WTC11 (cell line): ENCODE data around the gene RGS7. TPM values are rescaled to one million over a fixed set of nuclear protein-coding genes. Genes with fewer than 3 reads are reported as not detected.

ENCODE experiments used
- ATAC-seq: fragments of 200-7000 bp; cut with Tn5 transposase; 2 replicates; pipeline ENCODE4 v1.10.0; 2021; ENCODE audit warnings: mild to moderate bottlenecking, moderate library complexity
- CTCF ChIA-PET: fragments of 300-600 bp; sonication (Branson Sonifier 250); formaldehyde crosslinking; loops from one replicate; lab custom pipeline; 2021; ENCODE audit warnings: antibody characterized with exemption; lab: Charles Lee
- POLR2A ChIA-PET: fragments of 350-600 bp; sonication (Branson Sonifier 250); formaldehyde crosslinking; loops from one replicate; lab custom pipeline; 2021; ENCODE audit warnings: antibody characterized with exemption; lab: Charles Lee
- DNase-seq: peaks from one replicate; pipeline ENCODE4 v3.0.0; 2021; ENCODE audit warnings: low spot score
- H3K27ac Mint-ChIP-seq: 2 replicates; pipeline ENCODE4 v1.8.0; 2021; ENCODE audit warnings: mixed read lengths
- H3K27me3 Mint-ChIP-seq: 2 replicates; pipeline ENCODE4 v1.8.0; 2021; ENCODE audit warnings: low read depth, mild to moderate bottlenecking, moderate library complexity, mixed read lengths
- H3K36me3 Mint-ChIP-seq: 2 replicates; pipeline ENCODE4 v1.8.0; 2021; ENCODE audit warnings: mixed read lengths
- H3K4me1 Mint-ChIP-seq: 2 replicates; pipeline ENCODE4 v1.8.0; 2022; ENCODE audit warnings: mixed read lengths
- H3K4me3 Mint-ChIP-seq: 2 replicates; pipeline ENCODE4 v1.8.0; 2021; ENCODE audit warnings: mild to moderate bottlenecking, moderate library complexity, mixed read lengths
- H3K9me3 Mint-ChIP-seq: 2 replicates; pipeline ENCODE4 v1.8.0; 2021; ENCODE audit warnings: mixed read lengths
- AFF4 ChIP-seq: sonication (generic); formaldehyde crosslinking; IDR thresholded peaks from 2 replicates; pipeline ENCODE4 v1.8.1; 2023; ENCODE audit warnings: mild to moderate bottlenecking, missing genetic modification reagents, borderline replicate concordance
- AR ChIP-seq: fragments of 250-450 bp; sonication (Bioruptor Pico); IDR thresholded peaks from 2 replicates; pipeline ENCODE4 v1.9.0; 2021; ENCODE audit warnings: mild to moderate bottlenecking
- ATF1 ChIP-seq: sonication (generic); formaldehyde crosslinking; IDR thresholded peaks from 2 replicates; pipeline ENCODE4 v1.8.1; 2023; ENCODE audit warnings: mild to moderate bottlenecking, moderate library complexity, missing genetic modification reagents
- ATF6 ChIP-seq: sonication (generic); formaldehyde crosslinking; IDR thresholded peaks from 2 replicates; pipeline ENCODE4 v1.8.1; 2023; ENCODE audit warnings: mild to moderate bottlenecking, missing genetic modification reagents
- CTCF ChIP-seq: fragments of 200-600 bp; IDR thresholded peaks from 2 replicates; pipeline ENCODE4 v1.8.0; 2022; ENCODE audit warnings: antibody characterized with exemption
- EMX1 ChIP-seq: fragments of 250-450 bp; sonication (Bioruptor Pico); IDR thresholded peaks from 2 replicates; pipeline ENCODE4 v1.8.0; 2021; ENCODE audit warnings: mild to moderate bottlenecking
- ERG ChIP-seq: fragments of 250-450 bp; sonication (Bioruptor Pico); IDR thresholded peaks from 2 replicates; pipeline ENCODE4 v1.8.0; 2021; ENCODE audit warnings: mild to moderate bottlenecking
- FOXP1 ChIP-seq: sonication (generic); formaldehyde crosslinking; IDR thresholded peaks from 2 replicates; pipeline ENCODE4 v1.8.0; 2022; ENCODE audit warnings: missing genetic modification reagents, mild to moderate bottlenecking, moderate library complexity, borderline replicate concordance
- IRF1 ChIP-seq: sonication (generic); formaldehyde crosslinking; IDR thresholded peaks from 2 replicates; pipeline ENCODE4 v1.8.0; 2023; ENCODE audit warnings: missing genetic modification reagents
- NFYB ChIP-seq: sonication (generic); formaldehyde crosslinking; conservative IDR thresholded peaks from 2 replicates; pipeline ENCODE4 v1.8.0; 2022; ENCODE audit warnings: low read depth, missing genetic modification reagents
- NR1H2 ChIP-seq: sonication (generic); formaldehyde crosslinking; IDR thresholded peaks from 2 replicates; pipeline ENCODE4 v1.9.0; 2021; ENCODE audit warnings: mild to moderate bottlenecking, moderate library complexity, missing genetic modification reagents
- TP53 ChIP-seq: sonication (generic); formaldehyde crosslinking; IDR thresholded peaks from 2 replicates; pipeline ENCODE4 v1.8.1; 2023; ENCODE audit warnings: mild to moderate bottlenecking, missing genetic modification reagents
- USF2 ChIP-seq: sonication (generic); formaldehyde crosslinking; IDR thresholded peaks from 2 replicates; pipeline ENCODE4 v1.8.1; 2023; ENCODE audit warnings: mild to moderate bottlenecking, missing genetic modification reagents, moderate library complexity
- ZNF263 ChIP-seq: sonication (generic); formaldehyde crosslinking; IDR thresholded peaks from 2 replicates; pipeline ENCODE4 v1.8.1; 2022; ENCODE audit warnings: low read depth, mild to moderate bottlenecking, moderate library complexity, missing genetic modification reagents
- total RNA-seq: library from RNA; stranded (reverse); gene quantifications from 3 replicates; pipeline ENCODE4 v1.2.3, GENCODE V29; 2021

The RGS7 gene
- total RNA-seq, 1 experiment from 2014 or later = 1.2 TPM

- TF ChIP-seq ATF6 (CRISPR knock-in tag) = no peak
Observed at GRCh38 chr1:241352401-241352800, 4.6 kb downstream of the RGS7 start (continued).

GRCh38 chr1:241351841-241352240 lies 5.2 kb downstream of the RGS7 start:
- ChIA-PET POLR2A (interaction anchor here (0.7 kb wide), 1 partner anchor 37 kb away, joined by 3 read pairs; no protein-coding TSS in a partner anchor), CTCF (no interaction called here)
- ATAC-seq (no peak), DNase-seq (no peak)
- H3K27me3 Mint-ChIP-seq = peaks cover 19% of the 10 kb centered on the region
- H3K36me3 Mint-ChIP-seq = no peaks in the 10 kb centered on the region
- H3K27ac Mint-ChIP-seq = no peak overlapping the region
- no peaks in the 10 kb centered on the region for H3K9me3 Mint-ChIP-seq
- no peak for TF ChIP-seq ERG (CRISPR knock-in tag)
- no peak for TF ChIP-seq ZNF263 (CRISPR knock-in tag)
- no peak for TF ChIP-seq TP53 (CRISPR knock-in tag)
- H3K4me3 Mint-ChIP-seq = no peak overlapping the region
- H3K4me1 Mint-ChIP-seq = 0 out of 2 replicates have a peak, but pooled peaks cover 4% of the 10 kb centered on the region

GRCh38 chr1:241343956-241344355 lies 13.0 kb downstream of the RGS7 start:
- no peak overlapping the region for H3K4me3 Mint-ChIP-seq
- POLR2A ChIA-PET = no interaction called here
- CTCF ChIA-PET = no interaction called here
- H3K36me3 Mint-ChIP-seq = no peaks in the 10 kb centered on the region
- TF ChIP-seq FOXP1 (CRISPR knock-in tag) (no peak), NR1H2 (no peak), NFYB (CRISPR knock-in tag) (no peak), IRF1 (CRISPR knock-in tag) (no peak), AR (CRISPR knock-in tag) (no peak), ATF1 (CRISPR knock-in tag) (no peak), USF2 (CRISPR knock-in tag) (no peak), CTCF (no peak), AFF4 (CRISPR knock-in tag) (no peak), EMX1 (CRISPR knock-in tag) (no peak)
- no peaks in the 10 kb centered on the region for H3K4me1 Mint-ChIP-seq
- ATAC-seq (no peak), DNase-seq (no peak)
- H3K27me3 Mint-ChIP-seq = no peaks in the 10 kb centered on the region
- peaks cover 4% of the 10 kb centered on the region for H3K9me3 Mint-ChIP-seq
- H3K27ac Mint-ChIP-seq = no peak overlapping the region
